Esophagus (tissue), 2 donors: ENCODE measurements around the gene CNIH4. TPM values are rescaled to one million over a fixed set of nuclear protein-coding genes. Genes with fewer than 3 reads are reported as not detected.
A peak's percentile ranks its signal among the peaks of the same experiment; 100 is the strongest.
"Not testable (repeated sequence)": the region's sequence is repeated elsewhere in the genome, so short reads cannot be mapped to it uniquely, and the experiment has no call there.

ENCODE experiments used
- H3K27ac ChIP-seq, 2 donors: one replicate each; pipeline ENCODE4 v1.5.1; 2013; ENCODE audit warnings: low read depth in 2 of 2, mild to moderate bottlenecking in 2 of 2, inconsistent platforms in 1 of 2, low read length in 1 of 2, moderate library complexity in 1 of 2
- H3K27me3 ChIP-seq, 2 donors: one replicate each; pipeline ENCODE4 v1.6.1; 2013; ENCODE audit warnings: low read length in 2 of 2, control low read depth in 1 of 2, mild to moderate bottlenecking in 1 of 2; ENCODE audit not compliant: insufficient read depth in 2 of 2, control insufficient read depth in 1 of 2
- H3K36me3 ChIP-seq, 2 donors: one replicate each; pipeline ENCODE4 v1.6.1; 2013; ENCODE audit warnings: low read length in 1 of 2; ENCODE audit not compliant: control insufficient read depth in 2 of 2, insufficient read depth in 2 of 2
- H3K4me1 ChIP-seq, 2 donors: one replicate each; pipeline ENCODE4 v1.6.1; 2013; ENCODE audit warnings: low read length in 1 of 2; ENCODE audit not compliant: control insufficient read depth in 2 of 2, insufficient read depth in 2 of 2
- H3K4me3 ChIP-seq, 2 donors: one replicate each; pipeline ENCODE4 v1.5.1; 2013; ENCODE audit warnings: low read length in 2 of 2, mild to moderate bottlenecking in 2 of 2, low read depth in 1 of 2, moderate library complexity in 1 of 2
- H3K9me3 ChIP-seq, 2 donors: one replicate each; pipeline ENCODE4 v1.6.1; 2013; ENCODE audit warnings: mild to moderate bottlenecking in 2 of 2, low read depth in 1 of 2, low read length in 1 of 2, moderate library complexity in 1 of 2; ENCODE audit not compliant: control insufficient read depth in 2 of 2, insufficient read depth in 1 of 2
- WGBS, 2 donors: extraction: QIAGEN DNeasy Blood & Tissue Kit; methylation state at CpG; one replicate each; pipeline ENCODE4 v1.1.7; 2013; 5-methylcytosine and 5-hydroxymethylcytosine counted together
- polyA plus RNA-seq, 2 donors: library from polyadenylated mRNA; stranded (reverse); fragments of 200-250 nt; gene quantifications; one replicate each; pipeline ENCODE4 v1.2.3, GENCODE V29; 2013
- donor health status: healthy with polysubstance abuse.
- donor health status: Bipolar disorder and iron deficiency.

The CNIH4 gene
- 10 to 100 TPM; 57.0 to 71.4 TPM for polyA plus RNA-seq

DNA sequence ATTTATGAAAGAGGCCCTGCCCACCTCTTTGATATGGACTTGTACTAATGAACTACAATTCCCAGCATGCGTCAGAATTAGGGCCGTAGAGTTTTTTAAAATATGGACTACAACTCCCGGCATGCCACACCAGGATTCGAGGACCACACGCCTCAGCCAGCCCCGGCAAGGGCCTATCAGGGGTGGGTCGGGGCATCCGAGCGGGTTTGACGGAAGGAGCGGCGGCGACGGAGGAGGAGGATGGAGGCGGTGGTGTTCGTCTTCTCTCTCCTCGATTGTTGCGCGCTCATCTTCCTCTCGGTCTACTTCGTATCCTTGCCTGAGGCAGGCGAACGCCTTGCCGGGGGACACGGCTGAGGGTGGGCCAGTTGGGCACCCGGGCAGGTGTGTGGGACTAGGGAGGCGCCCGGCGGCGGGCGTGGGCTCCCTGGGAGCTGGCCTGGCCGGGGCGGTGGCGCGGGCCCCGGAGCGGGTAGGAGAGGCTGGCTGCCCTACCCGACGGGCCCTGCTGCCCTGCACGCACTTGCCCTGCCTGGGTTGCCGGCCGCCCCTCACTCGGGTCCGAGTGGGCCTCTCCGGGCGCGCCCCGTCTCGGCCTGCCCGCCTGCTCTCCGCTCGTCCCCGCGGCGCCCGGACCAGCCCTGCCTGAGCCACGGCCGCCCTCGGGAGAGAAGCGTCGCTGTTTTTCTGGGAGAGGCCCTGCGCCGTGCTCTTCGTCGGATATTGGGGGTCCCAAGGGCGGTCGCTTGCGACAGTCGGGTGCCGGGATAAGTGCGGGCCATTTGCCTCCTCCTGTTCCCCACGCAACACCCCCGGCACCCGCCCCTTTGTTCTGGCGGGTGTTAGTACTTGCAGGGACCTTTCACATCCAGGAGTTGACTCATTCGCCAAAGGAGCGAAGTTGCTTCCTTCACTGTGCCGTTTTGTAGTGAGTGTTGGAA lies at the start of gene CNIH4:
CNIH4 (plus strand) TSS at position 195 of the 941 bp plus-strand sequence; CDS start at position 241, 46 bp downstream.
- Histone ChIP-seq H3K36me3 (no peaks in the 10 kb centered on the region), H3K27ac (peak within 1 kb of the TSS; percentile 92 to 93), H3K9me3 (no peaks in the 10 kb centered on the region), H3K4me1 (peaks cover 0 to 2% of the 10 kb centered on the region in 2 donors), H3K4me3 (peak within 1 kb of the TSS; percentile 87 to 98), H3K27me3 (no peaks in the 10 kb centered on the region)
- 0% methylated on average over 64 to 78 of the region's 78 CpGs for WGBS, 2 donors

DNA sequence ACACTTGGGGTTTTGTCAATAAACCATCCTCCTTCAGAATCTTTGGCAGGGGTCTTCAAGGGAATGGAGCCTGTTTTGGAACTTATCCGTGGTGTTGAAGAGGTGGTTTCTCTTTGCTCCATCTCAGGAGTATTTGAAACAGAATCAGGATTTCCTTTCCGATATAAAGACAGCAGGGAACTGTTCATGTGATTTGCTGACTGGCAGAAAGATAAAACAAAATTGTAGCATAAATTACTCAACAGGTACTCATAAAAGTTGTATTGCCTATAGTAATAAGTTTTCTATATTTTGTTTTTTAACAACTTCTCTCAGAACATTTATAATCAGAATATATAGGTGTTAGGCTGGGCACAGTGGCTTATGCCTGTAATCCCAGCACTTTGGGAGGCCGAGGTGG lies 48.6 kb upstream of the CNIH4 start:
- peaks cover 3 to 4% of the 10 kb centered on the region in 2 donors for H3K36me3 ChIP-seq
- WGBS, 2 donors: 94 to 96% methylated on average over 3 of the region's 3 CpGs

DNA sequence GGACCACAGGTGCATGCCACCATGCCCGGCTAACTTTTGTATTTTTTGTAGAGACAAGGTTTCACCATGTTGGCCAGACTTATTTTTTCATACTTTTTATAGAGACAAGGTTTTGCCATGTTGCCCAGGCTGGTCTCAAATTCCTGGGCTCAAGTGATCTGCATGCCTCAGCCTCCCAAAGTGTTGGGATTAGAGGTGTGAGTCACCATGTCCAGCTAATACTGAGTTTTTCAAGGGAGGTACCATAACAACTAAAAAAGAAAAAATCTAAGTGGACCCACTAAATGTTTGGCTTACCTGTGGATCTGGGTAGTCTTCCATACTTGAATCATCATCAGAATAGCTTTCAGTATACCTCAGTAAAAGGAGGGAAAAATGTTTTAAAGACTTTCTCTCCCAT lies 45.2 kb upstream of the CNIH4 start:
- H3K27me3 ChIP-seq, H3K36me3 ChIP-seq, H3K9me3 ChIP-seq, H3K4me1 ChIP-seq, H3K27ac ChIP-seq, H3K4me3 ChIP-seq: not testable (repeated sequence)
- WGBS, 2 donors: 96 to 100% methylated on average over 1 of the region's 1 CpG

More for the DNA sequence above, 48.6 kb upstream of the CNIH4 start:
- no peaks in the 10 kb centered on the region for H3K27me3 ChIP-seq
- no peak overlapping the region for H3K4me3 ChIP-seq
- H3K27ac ChIP-seq: no peak overlapping the region
- H3K9me3 ChIP-seq: no peaks in the 10 kb centered on the region
- no peaks in the 10 kb centered on the region for H3K4me1 ChIP-seq

DNA sequence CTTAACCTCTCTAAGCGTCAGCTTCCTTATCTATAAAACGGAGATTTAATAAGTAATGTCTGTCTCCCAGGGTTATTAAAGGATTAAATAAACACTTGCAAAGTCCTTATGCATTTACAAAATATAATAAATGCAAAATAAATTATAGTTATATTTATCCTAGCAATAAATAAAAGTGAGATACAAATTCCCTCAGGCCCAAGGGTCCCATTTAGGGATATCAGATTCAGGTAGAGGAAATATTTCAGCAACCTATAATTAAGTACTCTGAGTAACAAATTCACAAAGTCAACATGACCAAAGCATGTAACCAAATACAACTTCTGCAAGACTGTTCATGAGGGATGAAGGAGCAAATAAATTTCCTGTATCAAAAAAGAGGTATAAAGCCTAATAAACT lies 44.7 kb upstream of the CNIH4 start:
- Histone ChIP-seq H3K36me3 (peaks cover 0 to 2% of the 10 kb centered on the region in 2 donors), H3K4me1 (no peaks in the 10 kb centered on the region), H3K27ac (no peak overlapping the region), H3K4me3 (no peak overlapping the region), H3K27me3 (no peaks in the 10 kb centered on the region), H3K9me3 (no peaks in the 10 kb centered on the region)
- WGBS, 2 donors: 68 to 92% methylated on average over 2 of the region's 2 CpGs

DNA sequence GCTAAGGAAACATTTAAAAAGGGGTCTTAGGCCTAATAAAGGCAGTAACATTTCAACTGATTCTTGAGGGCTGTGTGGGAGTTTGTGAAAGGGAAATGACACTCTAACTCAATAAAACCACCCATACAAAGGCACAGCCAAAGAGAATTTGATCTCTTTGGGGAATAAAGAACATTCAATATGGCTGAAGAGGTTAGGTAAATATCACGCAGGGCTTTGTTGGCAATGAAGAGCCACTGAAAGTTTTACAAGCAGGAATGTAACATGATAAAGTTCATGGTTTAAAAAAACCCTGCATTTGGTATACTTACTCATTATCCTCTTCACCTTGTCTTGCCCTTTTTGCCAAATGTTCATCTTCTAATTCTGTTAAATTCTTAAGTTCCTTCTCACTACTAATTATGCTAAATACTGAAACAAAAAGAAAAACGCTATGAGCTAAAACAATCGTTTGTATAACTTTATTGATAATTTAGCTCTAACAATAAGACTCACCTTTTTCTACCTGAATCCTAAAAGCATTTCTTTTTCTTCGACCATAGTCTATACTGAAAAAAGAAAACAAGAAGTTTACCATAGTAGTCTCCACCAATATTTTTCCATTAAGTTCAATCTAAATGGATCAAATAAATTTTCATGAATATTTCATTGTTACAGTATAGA lies 39.2 kb upstream of the CNIH4 start:
- peaks cover 0 to 2% of the 10 kb centered on the region in 2 donors for H3K36me3 ChIP-seq
- 86% methylated on average over 4 of the region's 4 CpGs for WGBS, 2 donors
- no peaks in the 10 kb centered on the region for H3K27me3 ChIP-seq
- no peak overlapping the region for H3K4me3 ChIP-seq
- no peaks in the 10 kb centered on the region for H3K9me3 ChIP-seq
- H3K27ac ChIP-seq: no peak overlapping the region
- H3K4me1 ChIP-seq: no peaks in the 10 kb centered on the region

DNA sequence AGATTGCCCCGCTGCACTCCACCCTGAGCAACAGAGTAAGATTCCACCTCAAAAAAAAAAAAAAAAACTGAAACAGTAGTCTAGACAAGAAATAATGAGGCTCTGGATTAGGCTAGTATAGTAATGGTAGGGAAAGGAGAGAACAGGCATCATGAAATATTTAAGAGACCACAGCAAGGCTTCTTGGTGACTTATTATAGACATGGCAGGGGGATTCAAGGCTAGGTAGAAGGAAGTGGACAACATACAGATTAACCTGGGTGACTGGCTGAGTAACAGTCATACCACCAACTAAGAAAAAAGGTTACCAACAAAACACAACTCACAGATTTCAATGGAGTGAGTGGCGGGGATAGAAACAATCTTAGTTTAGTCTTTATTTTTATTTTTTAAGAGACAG lies 35.0 kb upstream of the CNIH4 start:
- no peaks in the 10 kb centered on the region for H3K9me3 ChIP-seq
- WGBS, 2 donors: 95 to 98% methylated on average over 2 of the region's 2 CpGs

DNA sequence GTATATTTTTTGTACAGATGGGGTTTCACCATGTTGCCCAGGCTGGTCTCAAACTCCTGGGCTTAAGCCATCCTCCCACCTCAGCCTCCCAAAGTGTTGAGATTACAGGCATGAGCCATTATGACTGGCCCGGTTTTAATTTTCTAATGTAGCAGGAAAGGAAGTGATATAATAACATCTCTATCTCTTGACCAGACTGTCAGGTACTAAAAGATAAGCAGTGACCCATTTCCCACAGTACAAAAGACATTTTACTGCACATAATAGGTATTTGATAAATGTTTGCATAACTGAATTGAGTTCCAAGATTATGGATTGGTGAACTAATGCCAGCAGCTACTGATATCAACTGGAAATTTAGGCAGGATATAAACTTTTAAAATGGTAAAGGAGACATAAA lies 30.7 kb upstream of the CNIH4 start:
- Histone ChIP-seq H3K9me3 (no peaks in the 10 kb centered on the region), H3K4me3 (no peak overlapping the region), H3K27me3 (no peaks in the 10 kb centered on the region), H3K4me1 (no peaks in the 10 kb centered on the region), H3K27ac (no peak overlapping the region), H3K36me3 (peaks cover 0 to 2% of the 10 kb centered on the region in 2 donors)
- WGBS, 2 donors: 64 to 85% methylated on average over 1 of the region's 1 CpG

More for the DNA sequence above, 35.0 kb upstream of the CNIH4 start:
- Histone ChIP-seq H3K27me3 (no peaks in the 10 kb centered on the region), H3K4me1 (no peaks in the 10 kb centered on the region), H3K27ac (no peak overlapping the region), H3K4me3 (no peak overlapping the region), H3K36me3 (peaks cover 0 to 3% of the 10 kb centered on the region in 2 donors)

DNA sequence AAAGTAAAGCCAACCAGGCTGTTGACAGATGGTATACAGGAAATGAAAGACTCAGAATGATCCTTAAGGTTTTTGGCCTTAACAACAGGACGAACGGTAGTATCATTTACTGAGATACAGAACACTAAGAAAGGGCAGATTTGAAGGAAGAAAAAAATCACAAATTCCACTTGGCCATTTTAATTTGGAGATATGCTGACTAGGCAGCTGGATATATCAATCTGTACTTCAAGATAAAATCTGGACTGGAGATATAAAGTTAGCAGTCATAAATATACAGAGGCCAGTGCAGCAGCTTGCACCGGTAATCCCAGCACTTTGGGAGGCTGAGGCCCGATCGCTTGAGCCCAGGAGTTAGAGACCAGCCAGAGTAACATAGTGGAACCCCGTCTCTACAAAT lies 28.0 kb upstream of the CNIH4 start:
- 76 to 81% methylated on average over 6 of the region's 6 CpGs for WGBS, 2 donors
- Histone ChIP-seq H3K27ac (no peak overlapping the region), H3K4me3 (peak overlapping the region in 1 of 2 donors; percentile 87)

DNA sequence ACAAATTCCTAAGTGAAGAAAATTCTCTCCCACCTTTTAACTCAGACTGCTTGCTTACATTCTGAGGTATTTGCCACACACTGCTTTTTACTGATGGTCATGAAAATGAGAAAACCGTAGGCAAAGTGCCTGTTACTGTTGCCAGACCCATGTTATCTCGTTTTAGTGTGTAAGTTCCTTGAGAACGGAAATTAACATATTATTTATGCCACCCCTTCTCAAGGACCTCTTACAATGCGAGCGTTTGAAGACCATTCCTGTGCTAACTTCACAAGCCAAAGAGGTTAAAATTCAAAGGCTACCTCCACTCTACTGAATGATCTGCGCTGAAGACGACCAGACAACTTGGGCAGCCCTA lies 27.2 kb upstream of the CNIH4 start:
- Histone ChIP-seq H3K27me3 (no peaks in the 10 kb centered on the region), H3K4me1 (no peaks in the 10 kb centered on the region), H3K27ac (peak overlapping the region; percentile 95 to 96), H3K36me3 (peaks cover 0 to 2% of the 10 kb centered on the region in 2 donors), H3K4me3 (peak overlapping the region; percentile 73 to 87), H3K9me3 (no peaks in the 10 kb centered on the region)
- WGBS, 2 donors: 0 to 1% methylated on average over 7 of the region's 7 CpGs

More for the DNA sequence above, 28.0 kb upstream of the CNIH4 start:
- no peaks in the 10 kb centered on the region for H3K9me3 ChIP-seq
- H3K4me1 ChIP-seq: no peaks in the 10 kb centered on the region
- H3K27me3 ChIP-seq: no peaks in the 10 kb centered on the region
- H3K36me3 ChIP-seq: peaks cover 0 to 2% of the 10 kb centered on the region in 2 donors
